ENCODE measurements around the gene CILP2. TPM values are rescaled to one million over a fixed set of nuclear protein-coding genes. Genes with fewer than 3 reads are reported as not detected.

The CILP2 gene
- total RNA-seq, 1 experiment from 2014 or later, result 0.77 TPM

- H3K9me3 ChIP-seq (ENCODE audit: low read depth, low read length, poor library complexity, severe bottlenecking), result no peaks in the 10 kb centered on the region
- H3K27ac ChIP-seq (ENCODE audit: low read depth, low read length, poor library complexity, severe bottlenecking), result peak within 1 kb of the TSS; percentile 89
- BruUV-seq (replicated peaks), result TSS peak; percentile 88
- H3K4me3 ChIP-seq (ENCODE audit: low read depth, low read length, poor library complexity, severe bottlenecking), result peak within 1 kb of the TSS; percentile 76
- no peak for TF ChIP-seq EZH2 (IDR thresholded peaks at IDR 0.05; ENCODE audit: borderline replicate concordance, low read depth, low read length, poor library complexity, severe bottlenecking)
- no peak for TF ChIP-seq CTCF (conservative IDR thresholded peaks at IDR 0.05; ENCODE audit: low read depth, low read length)
- no peaks in the 10 kb centered on the region for H3K27me3 ChIP-seq (replicated peaks; ENCODE audit: insufficient read depth, low read depth, low read length, poor library complexity)
- H3K36me3 ChIP-seq (ENCODE audit: insufficient read depth, low read length, poor library complexity, severe bottlenecking), result peaks cover 21% of the 10 kb centered on the region
- DNase-seq (ENCODE audit: low spot score), result peak; percentile 95
- CTCF ChIA-PET, result interaction anchor here (1.0 kb wide), 1 partner anchor 15 kb away, joined by 3 read pairs; no protein-coding TSS in a partner anchor
- POLR2A ChIA-PET (ENCODE audit: low non-redundant PET), result no interaction called here
- intact Hi-C loops (cut with micrococcal nuclease; ENCODE audit: unreplicated experiment), result no loop called here
- H3K4me1 ChIP-seq (ENCODE audit: insufficient read depth, low read length, poor library complexity, severe bottlenecking), result peaks cover 5% of the 10 kb centered on the region
Measured at GRCh38 chr19:19515642-19516519, 22.2 kb upstream of the CILP2 start, which contains the start of gene NDUFA13. TSS of gene NDUFA13 (plus strand) at chr19:19516225. CDS start at chr19:19516239, 14 bp downstream.

GRCh38 chr19:19517235-19517619 lies 20.8 kb upstream of the CILP2 start:
- TSS peak; percentile 66 for BruUV-seq (replicated peaks)
- POLR2A ChIA-PET (ENCODE audit: low non-redundant PET), result no interaction called here
- H3K4me3 ChIP-seq (ENCODE audit: low read depth, low read length, poor library complexity, severe bottlenecking), result peak overlapping the region; percentile 76

GRCh38 chr19:19520989-19521388 lies 17.1 kb upstream of the CILP2 start:
- H3K4me1 ChIP-seq (ENCODE audit: insufficient read depth, low read length, poor library complexity, severe bottlenecking), result peaks cover 15% of the 10 kb centered on the region
- no peak overlapping the region for H3K4me3 ChIP-seq (ENCODE audit: low read depth, low read length, poor library complexity, severe bottlenecking)
- H3K27ac ChIP-seq (ENCODE audit: low read depth, low read length, poor library complexity, severe bottlenecking), result no peak overlapping the region
- no TSS peak for BruUV-seq (replicated peaks)
- TF ChIP-seq CTCF (conservative IDR thresholded peaks at IDR 0.05; ENCODE audit: low read depth, low read length), result no peak
- TF ChIP-seq EZH2 (IDR thresholded peaks at IDR 0.05; ENCODE audit: borderline replicate concordance, low read depth, low read length, poor library complexity, severe bottlenecking), result no peak
- POLR2A ChIA-PET (ENCODE audit: low non-redundant PET), result no interaction called here
- H3K9me3 ChIP-seq (ENCODE audit: low read depth, low read length, poor library complexity, severe bottlenecking), result peaks cover 4% of the 10 kb centered on the region
- DNase-seq (ENCODE audit: low spot score), result no peak
- intact Hi-C loops (cut with micrococcal nuclease; ENCODE audit: unreplicated experiment), result no loop called here
- CTCF ChIA-PET, result no interaction called here
- no peaks in the 10 kb centered on the region for H3K27me3 ChIP-seq (replicated peaks; ENCODE audit: insufficient read depth, low read depth, low read length, poor library complexity)
- peaks cover 26% of the 10 kb centered on the region for H3K36me3 ChIP-seq (ENCODE audit: insufficient read depth, low read length, poor library complexity, severe bottlenecking)

More at GRCh38 chr19:19517235-19517619, 20.8 kb upstream of the CILP2 start:
- Histone ChIP-seq H3K36me3 (ENCODE audit: insufficient read depth, low read length, poor library complexity, severe bottlenecking) (peaks cover 24% of the 10 kb centered on the region), H3K4me1 (ENCODE audit: insufficient read depth, low read length, poor library complexity, severe bottlenecking) (peaks cover 5% of the 10 kb centered on the region), H3K27ac (ENCODE audit: low read depth, low read length, poor library complexity, severe bottlenecking) (peak overlapping the region; percentile 89), H3K9me3 (ENCODE audit: low read depth, low read length, poor library complexity, severe bottlenecking) (peaks cover 4% of the 10 kb centered on the region), H3K27me3 (replicated peaks; ENCODE audit: insufficient read depth, low read depth, low read length, poor library complexity) (no peaks in the 10 kb centered on the region)
- CTCF ChIA-PET, result no interaction called here
- no peak for DNase-seq (ENCODE audit: low spot score)
- no peak for TF ChIP-seq CTCF (conservative IDR thresholded peaks at IDR 0.05; ENCODE audit: low read depth, low read length)
- no peak for TF ChIP-seq EZH2 (IDR thresholded peaks at IDR 0.05; ENCODE audit: borderline replicate concordance, low read depth, low read length, poor library complexity, severe bottlenecking)
- intact Hi-C loops (cut with micrococcal nuclease; ENCODE audit: unreplicated experiment), result no loop called here
